Endothelial cell (in vitro differentiated cells): Measurements from ENCODE around the gene RBMS2. TPM values are rescaled to one million over a fixed set of nuclear protein-coding genes. Genes with fewer than 3 reads are reported as not detected.

Experiments used
- DNase-seq: peaks from one replicate; pipeline ENCODE4 v3.0.0; 2021; ENCODE audit warnings: low spot score
- H3K27ac Mint-ChIP-seq: one replicate; pipeline ENCODE4 v1.8.0; 2021; ENCODE audit warnings: mixed read lengths, inconsistent platforms; ENCODE audit not compliant: unreplicated experiment
- H3K27me3 Mint-ChIP-seq: one replicate; pipeline ENCODE4 v1.8.0; 2021; ENCODE audit warnings: mild to moderate bottlenecking, moderate library complexity, mixed read lengths, inconsistent platforms; ENCODE audit not compliant: unreplicated experiment
- H3K36me3 Mint-ChIP-seq: one replicate; pipeline ENCODE4 v1.8.0; 2021; ENCODE audit warnings: mild to moderate bottlenecking, low read depth, mixed read lengths, inconsistent platforms; ENCODE audit not compliant: unreplicated experiment
- H3K4me1 Mint-ChIP-seq: one replicate; pipeline ENCODE4 v1.8.0; 2021; ENCODE audit warnings: mild to moderate bottlenecking, mixed read lengths, inconsistent platforms; ENCODE audit not compliant: unreplicated experiment
- H3K4me3 Mint-ChIP-seq: one replicate; pipeline ENCODE4 v1.8.0; 2021; ENCODE audit warnings: mild to moderate bottlenecking, mixed read lengths, inconsistent platforms; ENCODE audit not compliant: unreplicated experiment
- H3K9me3 Mint-ChIP-seq: one replicate; pipeline ENCODE4 v1.8.0; 2021; ENCODE audit warnings: mixed read lengths, inconsistent platforms; ENCODE audit not compliant: unreplicated experiment
- CTCF ChIP-seq: fragments of 200-600 bp; sonication (generic); IDR thresholded peaks from one replicate; pipeline ENCODE4 v1.5.0; 2021; ENCODE audit warnings: antibody characterized with exemption; ENCODE audit not compliant: unreplicated experiment
- total RNA-seq: library from RNA; stranded (reverse); fragmentation: NEBNext Ultra II Directional; extraction: Animal tissue kit (Norgen Biotek cat#: 25700); gene quantifications from one replicate; pipeline ENCODE4 v1.2.1, GENCODE V29; 2021; ENCODE audit not compliant: unreplicated experiment

Gene RBMS2
- total RNA-seq, 1 donor from 2014 or later, result 122 TPM

GRCh38 chr12:56542164-56542563 lies 20.5 kb downstream of the RBMS2 start:
- DNase-seq, result no peak
- Mint-ChIP-seq H3K36me3 (peaks cover 5% of the 10 kb centered on the region), H3K4me3 (no peak overlapping the region), H3K4me1 (peaks cover 5% of the 10 kb centered on the region), H3K9me3 (no peaks in the 10 kb centered on the region), H3K27me3 (peaks cover 2% of the 10 kb centered on the region), H3K27ac (no peak overlapping the region)
- TF ChIP-seq CTCF, result no peak

GRCh38 chr12:56545023-56545604 lies 23.5 kb downstream of the RBMS2 start:
- peaks cover 2% of the 10 kb centered on the region for H3K4me1 Mint-ChIP-seq
- no peak overlapping the region for H3K27ac Mint-ChIP-seq
- H3K4me3 Mint-ChIP-seq, result no peak overlapping the region
- no peak for TF ChIP-seq CTCF
- no peaks in the 10 kb centered on the region for H3K9me3 Mint-ChIP-seq
- H3K27me3 Mint-ChIP-seq, result peaks cover 2% of the 10 kb centered on the region
- DNase-seq, result no peak
- H3K36me3 Mint-ChIP-seq, result peaks cover 7% of the 10 kb centered on the region

- no peaks in the 10 kb centered on the region for H3K9me3 Mint-ChIP-seq
- no peak overlapping the region for H3K27ac Mint-ChIP-seq
- no peaks in the 10 kb centered on the region for H3K4me1 Mint-ChIP-seq
- no peak for TF ChIP-seq CTCF
- no peak for DNase-seq
- H3K27me3 Mint-ChIP-seq, result peaks cover 2% of the 10 kb centered on the region
- H3K4me3 Mint-ChIP-seq, result no peak overlapping the region
- H3K36me3 Mint-ChIP-seq, result peaks cover 7% of the 10 kb centered on the region
These were observed 25.1 kb downstream of the RBMS2 start for GRCh38 chr12:56546680-56547079.

- H3K4me3 Mint-ChIP-seq, result no peak overlapping the region
- H3K9me3 Mint-ChIP-seq, result no peaks in the 10 kb centered on the region
- peaks cover 3% of the 10 kb centered on the region for H3K27me3 Mint-ChIP-seq
- TF ChIP-seq CTCF, result no peak
- H3K36me3 Mint-ChIP-seq, result peaks cover 2% of the 10 kb centered on the region
- no peak overlapping the region for H3K27ac Mint-ChIP-seq
- H3K4me1 Mint-ChIP-seq, result no peaks in the 10 kb centered on the region
- no peak for DNase-seq
These were observed 29.4 kb downstream of the RBMS2 start for GRCh38 chr12:56551070-56551469.

GRCh38 chr12:56565510-56566101 lies 44.0 kb downstream of the RBMS2 start:
- TF ChIP-seq CTCF, result no peak
- peak; percentile 72 for DNase-seq
- peaks cover 13% of the 10 kb centered on the region for H3K27me3 Mint-ChIP-seq
- H3K4me1 Mint-ChIP-seq, result peaks cover 50% of the 10 kb centered on the region
- H3K9me3 Mint-ChIP-seq, result no peaks in the 10 kb centered on the region
- H3K4me3 Mint-ChIP-seq, result peak overlapping the region; percentile 86
- H3K27ac Mint-ChIP-seq, result peak overlapping the region; percentile 99
- peaks cover 19% of the 10 kb centered on the region for H3K36me3 Mint-ChIP-seq
